ENCODE measurements around the gene PRELP. TPM values are rescaled to one million over a fixed set of nuclear protein-coding genes. Genes with fewer than 3 reads are reported as not detected.

PRELP gene
- total RNA-seq, 1 experiment from 2014 or later: 0.07 TPM

DNA sequence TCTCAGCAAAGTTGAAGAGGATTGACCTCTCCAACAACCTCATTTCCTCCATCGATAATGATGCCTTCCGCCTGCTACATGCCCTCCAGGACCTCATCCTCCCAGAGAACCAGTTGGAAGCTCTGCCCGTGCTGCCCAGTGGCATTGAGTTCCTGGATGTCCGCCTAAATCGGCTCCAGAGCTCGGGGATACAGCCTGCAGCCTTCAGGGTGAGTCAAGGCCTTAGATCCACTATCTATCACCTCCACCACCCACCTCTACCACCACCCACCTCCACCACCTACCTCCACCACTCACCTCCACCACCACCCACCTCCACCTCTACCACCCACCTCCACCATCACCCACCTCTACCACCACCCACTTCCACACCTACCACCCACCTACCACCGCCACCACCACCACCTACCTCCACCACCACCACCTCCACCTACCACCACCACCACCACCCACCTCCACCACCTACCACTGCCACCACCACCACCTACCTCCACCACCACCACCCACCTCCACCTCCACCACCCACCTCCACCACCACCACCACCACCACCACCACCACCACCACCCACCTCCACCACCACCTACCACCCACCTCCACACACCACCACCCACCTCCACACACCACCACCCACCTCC, 24.2 kb downstream of the PRELP start:
- no peak overlapping the region for H3K27ac Mint-ChIP-seq
- Histone ChIP-seq H3K9me3 (ENCODE audit: control insufficient read depth, low read depth, low read length) (no peaks in the 10 kb centered on the region), H4K5ac (ENCODE audit: insufficient read length, low read depth, low read length) (no peak overlapping the region), H2AK5ac (ENCODE audit: insufficient read length, low read length) (no peak overlapping the region), H2BK5ac (ENCODE audit: insufficient read length, low read length) (no peak overlapping the region), H3K18ac (ENCODE audit: insufficient read length, low read depth, low read length) (no peak overlapping the region), H4K91ac (ENCODE audit: insufficient read length, low read depth, low read length) (no peak overlapping the region), H3K14ac (ENCODE audit: insufficient read depth, low read length) (no peak overlapping the region), H3K4ac (ENCODE audit: low read depth, low read length) (no peak overlapping the region), H3K4me2 (ENCODE audit: insufficient read depth, insufficient read length, low read length) (no peak overlapping the region), H3K79me2 (ENCODE audit: insufficient read depth, low read length) (no peaks in the 10 kb centered on the region), H4K8ac (replicated peaks; ENCODE audit: insufficient read length, low read depth, low read length) (no peak overlapping the region), H2BK12ac (ENCODE audit: insufficient read length, low read depth, low read length) (no peak overlapping the region), H4K20me1 (ENCODE audit: control insufficient read depth, insufficient read depth, insufficient read length) (no peaks in the 10 kb centered on the region), H3K9ac (ENCODE audit: extremely low read depth, insufficient read length, low read length) (no peak overlapping the region), H2AFZ (ENCODE audit: low read length) (no peak overlapping the region), H3K56ac (ENCODE audit: insufficient read length, low read depth, low read length) (no peak overlapping the region), H2BK15ac (ENCODE audit: low read depth, low read length) (no peak overlapping the region), H3T11ph (ENCODE audit: low read length) (no peak overlapping the region), H2BK120ac (ENCODE audit: low read depth, low read length, poor library complexity, severe bottlenecking) (no peak overlapping the region), H3K23me2 (ENCODE audit: insufficient read length, low read depth, low read length, poor library complexity, severe bottlenecking) (no peaks in the 10 kb centered on the region), H3K27ac (ENCODE audit: insufficient read length, low read depth, low read length) (no peak overlapping the region), H3K23ac (ENCODE audit: insufficient read length, low read depth, low read length) (no peak overlapping the region), H3K27me3 (ENCODE audit: insufficient read depth, low read length) (no peaks in the 10 kb centered on the region), H3K79me1 (ENCODE audit: insufficient read depth, low read depth, low read length, poor library complexity, severe bottlenecking) (no peaks in the 10 kb centered on the region), H2BK20ac (ENCODE audit: low read depth, low read length, poor library complexity, severe bottlenecking) (no peak overlapping the region), H3K4me1 (ENCODE audit: insufficient read depth, low read length) (no peaks in the 10 kb centered on the region)
- no CpG with 5 or more reads among the region's 7 CpGs for WGBS (ENCODE audit: extremely low coverage, insufficient read length, low lambda C conversion rate)
- H3K9me3 Mint-ChIP-seq: no peaks in the 10 kb centered on the region
- no peak for DNase-seq
- peaks cover 8 to 12% of the 10 kb centered on the region in 2 experiments for H3K4me1 Mint-ChIP-seq
- no peak overlapping the region for H3K4me3 Mint-ChIP-seq
- TF ChIP-seq, protein P1, sequence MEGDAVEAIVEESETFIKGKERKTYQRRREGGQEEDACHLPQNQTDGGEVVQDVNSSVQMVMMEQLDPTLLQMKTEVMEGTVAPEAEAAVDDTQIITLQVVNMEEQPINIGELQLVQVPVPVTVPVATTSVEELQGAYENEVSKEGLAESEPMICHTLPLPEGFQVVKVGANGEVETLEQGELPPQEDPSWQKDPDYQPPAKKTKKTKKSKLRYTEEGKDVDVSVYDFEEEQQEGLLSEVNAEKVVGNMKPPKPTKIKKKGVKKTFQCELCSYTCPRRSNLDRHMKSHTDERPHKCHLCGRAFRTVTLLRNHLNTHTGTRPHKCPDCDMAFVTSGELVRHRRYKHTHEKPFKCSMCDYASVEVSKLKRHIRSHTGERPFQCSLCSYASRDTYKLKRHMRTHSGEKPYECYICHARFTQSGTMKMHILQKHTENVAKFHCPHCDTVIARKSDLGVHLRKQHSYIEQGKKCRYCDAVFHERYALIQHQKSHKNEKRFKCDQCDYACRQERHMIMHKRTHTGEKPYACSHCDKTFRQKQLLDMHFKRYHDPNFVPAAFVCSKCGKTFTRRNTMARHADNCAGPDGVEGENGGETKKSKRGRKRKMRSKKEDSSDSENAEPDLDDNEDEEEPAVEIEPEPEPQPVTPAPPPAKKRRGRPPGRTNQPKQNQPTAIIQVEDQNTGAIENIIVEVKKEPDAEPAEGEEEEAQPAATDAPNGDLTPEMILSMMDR (conservative IDR thresholded peaks at IDR 0.05): no peak
- 0 out of 7 replicates have a peak, but pooled peaks cover 0 to 7% (median 2%) of the 10 kb centered on the region in 3 experiments for H3K36me3 Mint-ChIP-seq (ENCODE audit: insufficient read depth in 1 of 3, low read depth in 3 of 3)
- H3K27me3 Mint-ChIP-seq (ENCODE audit: low read depth): peaks cover 19% of the 10 kb centered on the region

Data from H9 (cell line).